Gastrocnemius medialis (tissue), 4 donors: ENCODE data around the gene GUCY1A1. TPM values are rescaled to one million over a fixed set of nuclear protein-coding genes. Genes with fewer than 3 reads are reported as not detected.

Experiments used
- ATAC-seq, 2 donors: fragments of 150-250 bp; one replicate each; pipeline ENCODE4 v1.9.1; 2016
- DNase-seq, 2 donors: peaks; one replicate each; pipeline ENCODE4 v3.0.0-alpha.2; 2019
- H3K27ac ChIP-seq, 4 donors: fragments of 200-600 bp; sonication (generic); 1 replicate in 1 of 4; 2 replicates in 3 of 4; pipeline ENCODE4 v1.5.1; 2016 to 2018; ENCODE audit warnings: mild to moderate bottlenecking in 2 of 4, moderate library complexity in 1 of 4
- H3K27me3 ChIP-seq, 3 donors: fragments of 200-600 bp; sonication (generic) in 2 of 3; 1 replicate in 1 of 3; 2 replicates in 2 of 3; pipeline versions ENCODE4 v1.5.1 to v1.6.0; 2016 to 2019; ENCODE audit warnings: mild to moderate bottlenecking in 1 of 3, moderate library complexity in 1 of 3
- H3K36me3 ChIP-seq, 2 donors: fragments of 200-600 bp; sonication (generic) in 1 of 2; one replicate each; pipeline ENCODE4 v1.5.1; 2017 to 2018
- H3K4me1 ChIP-seq, 2 donors: fragments of 200-600 bp; sonication (generic) in 1 of 2; one replicate each; pipeline ENCODE4 v1.5.1; 2016 to 2017; ENCODE audit warnings: mild to moderate bottlenecking in 2 of 2
- H3K4me3 ChIP-seq, 4 donors: fragments of 200-600 bp; sonication (generic) in 3 of 4; 1 replicate in 1 of 4; 2 replicates in 3 of 4; pipeline ENCODE4 v1.5.1; 2016 to 2019; ENCODE audit warnings: mild to moderate bottlenecking in 2 of 4
- H3K9me3 ChIP-seq, 3 donors: fragments of 200-600 bp; sonication (generic) in 2 of 3; 1 replicate in 1 of 3; 2 replicates in 2 of 3; pipeline ENCODE4 v1.5.1; 2016 to 2019
- CTCF ChIP-seq, 5 experiments: fragments of 450-650 bp in 3 of 5; fragments of 200-600 bp in 2 of 5; sonication (generic) in 2 of 5; IDR thresholded peaks in 4 of 5; conservative IDR thresholded peaks in 1 of 5; 1 replicate in 4 of 5; 2 replicates in 1 of 5; pipeline ENCODE4 v1.5.1; 2016 to 2019; ENCODE audit warnings: antibody characterized with exemption in 5 of 5, mild to moderate bottlenecking in 3 of 5, moderate library complexity in 3 of 5
- POLR2A ChIP-seq, 2 donors: fragments of 450-650 bp; IDR thresholded peaks; one replicate each; pipeline ENCODE4 v1.6.1; 2017; ENCODE audit warnings: antibody characterized with exemption in 2 of 2, mild to moderate bottlenecking in 2 of 2, moderate library complexity in 2 of 2
- in situ Hi-C, 4 donors: fragments of 200-750 bp; cut with MboI; loops; one replicate each; pipeline versions ENCODE4 v1.15.0 to v1.8.0; 2017; ENCODE audit warnings: low sequenced_read_pairs in 4 of 4
- intact Hi-C: fragments of 100-400 bp; cut with DNase I; formaldehyde crosslinking; loops from one replicate; pipeline ENCODE4 v1.15.1; 2023; ENCODE audit warnings: low total_unique reads
- total RNA-seq, 4 donors: library from RNA; depleted of rRNA; stranded (reverse); fragments of >200 nt; gene quantifications; one replicate each; pipeline versions ENCODE4 v1.1.0 to v1.2.3, GENCODE V29; 2016

The GUCY1A1 gene
- total RNA-seq, 4 donors from 2014 or later = 5.8 to 15.5 (median 9.6) TPM

- no peak overlapping the region for H3K4me3 ChIP-seq
- no peak for TF ChIP-seq POLR2A (IDR thresholded peaks at IDR 0.05)
- no peak for TF ChIP-seq CTCF (IDR thresholded peaks at IDR 0.05 in 4 of 5, conservative IDR thresholded peaks at IDR 0.05 in 1 of 5)
- intact Hi-C loops = no loop called here
- H3K27ac ChIP-seq = no peak overlapping the region
- H3K36me3 ChIP-seq = no peaks in the 10 kb centered on the region
- no peaks in the 10 kb centered on the region for H3K9me3 ChIP-seq
- H3K27me3 ChIP-seq = no peaks in the 10 kb centered on the region
- in situ Hi-C loops = no loop called here
- no peak for ATAC-seq
- no peak for DNase-seq
- no peaks in the 10 kb centered on the region for H3K4me1 ChIP-seq
Observed at GRCh38 chr4:155709918-155710317, 43.3 kb downstream of the GUCY1A1 start.

- TF ChIP-seq CTCF (IDR thresholded peaks at IDR 0.05 in 4 of 5, conservative IDR thresholded peaks at IDR 0.05 in 1 of 5) = no peak
- TF ChIP-seq POLR2A (IDR thresholded peaks at IDR 0.05) = no peak
- in situ Hi-C loops (no loop called here), intact Hi-C loops (no loop called here)
- Histone ChIP-seq H3K36me3 (no peaks in the 10 kb centered on the region), H3K27me3 (no peaks in the 10 kb centered on the region), H3K4me3 (no peak overlapping the region), H3K9me3 (no peaks in the 10 kb centered on the region), H3K27ac (no peak overlapping the region), H3K4me1 (no peaks in the 10 kb centered on the region)
- DNase-seq (no peak), ATAC-seq (no peak)
Observed at GRCh38 chr4:155711556-155711955, 44.9 kb downstream of the GUCY1A1 start.

GRCh38 chr4:155712846-155713245 lies 46.2 kb downstream of the GUCY1A1 start:
- H3K27me3 ChIP-seq = no peaks in the 10 kb centered on the region
- no peak for DNase-seq
- intact Hi-C loops = no loop called here
- no peak for ATAC-seq
- no peak overlapping the region for H3K27ac ChIP-seq
- H3K4me3 ChIP-seq = no peak overlapping the region
- H3K4me1 ChIP-seq = no peaks in the 10 kb centered on the region
- H3K36me3 ChIP-seq = no peaks in the 10 kb centered on the region
- H3K9me3 ChIP-seq = no peaks in the 10 kb centered on the region
- in situ Hi-C loops = no loop called here
- no peak for TF ChIP-seq CTCF (IDR thresholded peaks at IDR 0.05 in 4 of 5, conservative IDR thresholded peaks at IDR 0.05 in 1 of 5)
- TF ChIP-seq POLR2A (IDR thresholded peaks at IDR 0.05) = no peak

GRCh38 chr4:155713911-155714310 lies 47.3 kb downstream of the GUCY1A1 start:
- in situ Hi-C loops (no loop called here), intact Hi-C loops (no loop called here)
- H3K4me3 ChIP-seq = no peak overlapping the region
- H3K27ac ChIP-seq = no peak overlapping the region
- no peak for TF ChIP-seq CTCF (IDR thresholded peaks at IDR 0.05 in 4 of 5, conservative IDR thresholded peaks at IDR 0.05 in 1 of 5)
- TF ChIP-seq POLR2A (IDR thresholded peaks at IDR 0.05) = no peak
- no peaks in the 10 kb centered on the region for H3K4me1 ChIP-seq
- no peak for ATAC-seq
- H3K27me3 ChIP-seq = no peaks in the 10 kb centered on the region
- DNase-seq = no peak
- no peaks in the 10 kb centered on the region for H3K9me3 ChIP-seq
- no peaks in the 10 kb centered on the region for H3K36me3 ChIP-seq

- Histone ChIP-seq H3K27me3 (no peaks in the 10 kb centered on the region), H3K9me3 (no peaks in the 10 kb centered on the region), H3K4me1 (no peaks in the 10 kb centered on the region), H3K4me3 (no peak overlapping the region), H3K36me3 (no peaks in the 10 kb centered on the region), H3K27ac (no peak overlapping the region)
- in situ Hi-C loops (no loop called here), intact Hi-C loops (no loop called here)
- no peak for DNase-seq
- TF ChIP-seq POLR2A (IDR thresholded peaks at IDR 0.05) (no peak), CTCF (IDR thresholded peaks at IDR 0.05 in 4 of 5, conservative IDR thresholded peaks at IDR 0.05 in 1 of 5) (no peak)
- no peak for ATAC-seq
Observed at GRCh38 chr4:155722336-155722735, 55.7 kb downstream of the GUCY1A1 start.
